ENCODE data around the gene FRMPD1.

- TF ChIP-seq CTCF (conservative IDR thresholded peaks at IDR 0.05; ENCODE audit: low read depth, low read length) (no peak), POLR2A (IDR thresholded peaks at IDR 0.05; ENCODE audit: low read depth, low read length) (no peak), MXI1 (IDR thresholded peaks at IDR 0.05; ENCODE audit: borderline replicate concordance, low read depth, low read length) (no peak), USF2 (IDR thresholded peaks at IDR 0.05; ENCODE audit: low read depth, low read length) (no peak), RCOR1 (IDR thresholded peaks at IDR 0.05; ENCODE audit: insufficient replicate concordance, low read length) (no peak), BHLHE40 (IDR thresholded peaks at IDR 0.05; ENCODE audit: low read depth, low read length) (no peak), RAD21 (IDR thresholded peaks at IDR 0.05; ENCODE audit: low read length) (no peak), FOS (IDR thresholded peaks at IDR 0.05; ENCODE audit: low read depth, low read length) (no peak), MAZ (IDR thresholded peaks at IDR 0.05; ENCODE audit: borderline replicate concordance, low read depth, low read length) (peak; percentile 36; the same call in 1 of the 2 replicates), MAFK (IDR thresholded peaks at IDR 0.05; ENCODE audit: low read depth, low read length) (no peak)
Measured at GRCh38 chr9:37650873-37651768, at the start of gene FRMPD1.

Data from IMR-90 (cell line).